HL-60 (cell line): ENCODE measurements around the gene MYO16.

Source experiments
- DNase-seq, 2 experiments: peaks; one replicate each; pipeline ENCODE4 v3.0.0-alpha.2; 2010 to 2020; ENCODE audit warnings: low read depth in 1 of 2, low spot score in 1 of 2
- H3K27ac ChIP-seq: fragments of 250-450 bp; sonication (Bioruptor Pico); replicated peaks from 2 replicates; pipeline ENCODE4 v1.5.1; 2020; ENCODE audit warnings: mild to moderate bottlenecking, moderate library complexity
- H3K27me3 ChIP-seq: fragments of 250-450 bp; sonication (Bioruptor Pico); 2 replicates; pipeline ENCODE4 v1.5.1; 2021; ENCODE audit warnings: mild to moderate bottlenecking, moderate library complexity; ENCODE audit not compliant: insufficient read depth, poor library complexity, severe bottlenecking
- H3K4me3 ChIP-seq: replicated peaks from 2 replicates; pipeline ENCODE4 v1.5.1; 2011; ENCODE audit warnings: mild to moderate bottlenecking, control low read depth, low read length; ENCODE audit not compliant: insufficient read depth
- CTCF ChIP-seq: IDR thresholded peaks from one replicate; pipeline ENCODE4 v1.5.1; 2011; ENCODE audit warnings: low read length, control low read depth, inconsistent platforms; ENCODE audit not compliant: insufficient read depth
- GABPA ChIP-seq: IDR thresholded peaks from 2 replicates; pipeline ENCODE4 v1.6.1; 2012; ENCODE audit warnings: low read depth
- POLR2AphosphoS5 ChIP-seq: IDR thresholded peaks from 2 replicates; pipeline ENCODE4 v1.6.1; 2012; ENCODE audit warnings: low read depth
- REST ChIP-seq: IDR thresholded peaks from 2 replicates; pipeline ENCODE4 v1.6.1; 2012; ENCODE audit warnings: low read depth; ENCODE audit not compliant: insufficient replicate concordance
- SPI1 ChIP-seq: IDR thresholded peaks from 2 replicates; pipeline ENCODE4 v1.6.1; 2012; ENCODE audit warnings: low read depth, mild to moderate bottlenecking, borderline replicate concordance

Gene MYO16

GRCh38 chr13:108700422-108701170 lies 71.2 kb downstream of the MYO16 start:
- Histone ChIP-seq H3K4me3 (no peak overlapping the region), H3K27me3 (no peaks in the 10 kb centered on the region), H3K27ac (no peak overlapping the region)
- TF ChIP-seq REST (no peak), CTCF (no peak), GABPA (no peak), SPI1 (no peak), POLR2AphosphoS5 (no peak)
- DNase-seq = no peak

GRCh38 chr13:108702171-108702570 lies 72.8 kb downstream of the MYO16 start:
- no peak overlapping the region for H3K4me3 ChIP-seq
- DNase-seq = no peak
- H3K27ac ChIP-seq = no peak overlapping the region
- TF ChIP-seq SPI1 (no peak), GABPA (no peak), REST (no peak), CTCF (no peak), POLR2AphosphoS5 (no peak)
- H3K27me3 ChIP-seq = no peaks in the 10 kb centered on the region

- H3K27me3 ChIP-seq = no peaks in the 10 kb centered on the region
- H3K4me3 ChIP-seq = no peak overlapping the region
- no peak overlapping the region for H3K27ac ChIP-seq
- DNase-seq = no peak
- no peak for TF ChIP-seq SPI1
- TF ChIP-seq CTCF = no peak
- no peak for TF ChIP-seq REST
- TF ChIP-seq POLR2AphosphoS5 = no peak
- TF ChIP-seq GABPA = no peak
These were observed 75.6 kb downstream of the MYO16 start for GRCh38 chr13:108705031-108705430.
